ENCODE data around the gene RCC1. TPM values are rescaled to one million over a fixed set of nuclear protein-coding genes. Genes with fewer than 3 reads are reported as not detected.
A peak's percentile ranks its signal among the peaks of the same experiment; 100 is the strongest.

Gene RCC1
- total RNA-seq, 4 donors from 2014 or later = 5.8 to 21.6 (median 12.7) TPM

DNA sequence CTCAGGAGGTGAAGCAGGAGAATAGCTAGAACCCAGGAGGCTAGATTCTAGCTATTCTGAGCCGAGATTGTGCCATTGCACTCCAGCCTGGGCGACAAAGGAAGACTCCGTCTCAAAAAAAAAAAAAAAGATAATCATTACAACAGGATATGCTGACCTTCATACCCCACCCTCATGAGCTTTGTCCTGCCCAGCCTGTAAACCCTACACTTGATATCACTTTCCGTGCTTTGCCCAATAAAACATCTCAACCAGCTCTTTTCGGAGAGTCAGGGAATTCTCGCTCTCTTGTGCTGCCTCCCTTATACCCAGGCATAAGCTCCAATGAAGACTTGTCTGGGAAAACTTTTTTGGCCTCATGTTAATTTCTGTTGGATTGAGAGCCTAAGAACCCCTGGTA, 45.5 kb downstream of the RCC1 start:
- H3K4me3 ChIP-seq = no peak overlapping the region
- no peak for TF ChIP-seq POLR2AphosphoS5 (IDR thresholded peaks at IDR 0.05)
- 86 to 97% methylated on average over 5 of the region's 6 CpGs for WGBS, 2 donors (ENCODE audit: low coverage in 1 of 2)
- peaks cover 0 to 23% of the 10 kb centered on the region in 2 donors for H3K36me3 ChIP-seq
- ATAC-seq = no peak
- H3K4me1 ChIP-seq = peaks cover 0 to 27% (median 0%) of the 10 kb centered on the region in 3 donors
- H3K27me3 ChIP-seq = no peaks in the 10 kb centered on the region
- H3K9me3 ChIP-seq = no peaks in the 10 kb centered on the region
- no peak overlapping the region for H3K27ac ChIP-seq

DNA sequence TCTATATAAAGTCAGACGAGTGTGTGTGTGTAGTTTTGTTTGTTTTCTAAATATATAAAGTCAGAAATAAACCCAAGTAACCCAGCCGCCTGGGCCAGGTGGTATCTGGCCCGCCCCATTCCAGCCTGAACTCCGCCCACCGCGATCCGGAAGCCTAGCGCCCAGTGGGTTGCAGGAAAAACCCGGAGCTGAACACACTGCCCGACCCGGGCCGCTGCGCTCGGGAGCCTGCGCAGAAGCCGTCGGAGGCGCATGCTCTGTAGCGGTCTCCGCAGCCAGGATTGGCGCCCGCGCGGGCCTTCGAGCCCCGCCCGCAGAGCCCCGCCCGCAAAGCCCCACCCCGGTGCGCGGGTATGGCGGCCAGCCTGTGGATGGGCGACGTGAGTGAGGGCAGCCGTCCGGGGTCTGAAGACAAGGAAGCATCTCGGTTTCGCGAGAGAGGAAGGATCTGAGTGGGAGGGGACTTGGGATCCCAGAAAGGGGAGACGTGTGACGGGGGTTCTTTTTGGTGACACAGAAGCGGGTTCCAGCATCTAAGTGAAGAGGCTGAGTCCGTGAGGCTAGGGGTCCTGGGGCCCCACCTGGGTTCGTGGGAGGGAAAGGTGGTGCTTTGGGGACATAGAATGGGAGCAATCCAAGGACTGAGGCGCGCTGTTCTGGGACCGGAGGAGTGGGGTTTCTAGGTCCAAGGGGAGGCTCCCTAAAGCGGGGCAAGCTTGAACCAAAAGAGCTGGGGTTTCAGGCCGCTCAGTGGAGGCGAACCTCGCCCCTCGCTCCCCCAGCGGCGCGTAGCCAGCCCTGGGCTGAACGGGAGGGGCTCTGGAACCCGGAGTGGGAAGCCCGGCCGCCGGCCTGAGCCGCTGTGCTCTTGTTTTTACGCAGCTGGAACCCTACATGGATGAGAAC, 47.2 kb downstream of the RCC1 start, which contains the start of gene TRNAU1AP:
Gene TRNAU1AP, plus strand, starts transcription at position 328 of the 906 bp plus-strand sequence. Its CDS starts 26 bp downstream, at position 354.
- peak; percentile 77 to 84 for TF ChIP-seq POLR2A (IDR thresholded peaks at IDR 0.05)
- TF ChIP-seq, protein P1, sequence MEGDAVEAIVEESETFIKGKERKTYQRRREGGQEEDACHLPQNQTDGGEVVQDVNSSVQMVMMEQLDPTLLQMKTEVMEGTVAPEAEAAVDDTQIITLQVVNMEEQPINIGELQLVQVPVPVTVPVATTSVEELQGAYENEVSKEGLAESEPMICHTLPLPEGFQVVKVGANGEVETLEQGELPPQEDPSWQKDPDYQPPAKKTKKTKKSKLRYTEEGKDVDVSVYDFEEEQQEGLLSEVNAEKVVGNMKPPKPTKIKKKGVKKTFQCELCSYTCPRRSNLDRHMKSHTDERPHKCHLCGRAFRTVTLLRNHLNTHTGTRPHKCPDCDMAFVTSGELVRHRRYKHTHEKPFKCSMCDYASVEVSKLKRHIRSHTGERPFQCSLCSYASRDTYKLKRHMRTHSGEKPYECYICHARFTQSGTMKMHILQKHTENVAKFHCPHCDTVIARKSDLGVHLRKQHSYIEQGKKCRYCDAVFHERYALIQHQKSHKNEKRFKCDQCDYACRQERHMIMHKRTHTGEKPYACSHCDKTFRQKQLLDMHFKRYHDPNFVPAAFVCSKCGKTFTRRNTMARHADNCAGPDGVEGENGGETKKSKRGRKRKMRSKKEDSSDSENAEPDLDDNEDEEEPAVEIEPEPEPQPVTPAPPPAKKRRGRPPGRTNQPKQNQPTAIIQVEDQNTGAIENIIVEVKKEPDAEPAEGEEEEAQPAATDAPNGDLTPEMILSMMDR (IDR thresholded peaks at IDR 0.05) = no peak
- TF ChIP-seq EP300 (IDR thresholded peaks at IDR 0.05) = no peak
- peak; percentile 95 for TF ChIP-seq POLR2AphosphoS5 (IDR thresholded peaks at IDR 0.05)

DNA sequence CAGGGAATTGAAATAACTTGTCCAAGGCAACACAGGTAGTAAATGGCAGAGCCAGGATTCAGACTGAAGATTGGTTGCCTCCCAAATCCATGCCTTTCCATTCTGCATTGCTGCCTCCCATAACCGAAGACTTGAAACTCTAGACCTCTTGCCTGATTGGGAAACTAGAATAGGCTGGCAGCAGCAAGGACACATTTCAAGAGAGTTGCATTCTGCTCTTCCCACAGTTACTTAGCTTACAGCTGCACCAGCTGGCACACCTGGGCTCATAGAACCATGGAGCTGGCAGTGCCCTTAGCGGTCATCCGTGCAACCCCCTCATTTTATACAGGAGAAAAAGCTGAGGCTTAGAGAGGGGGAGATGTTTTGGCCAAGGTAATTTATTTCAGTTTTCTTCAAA, 55.0 kb downstream of the RCC1 start:
- Histone ChIP-seq H3K27ac (no peak overlapping the region), H3K9me3 (no peaks in the 10 kb centered on the region), H3K4me3 (no peak overlapping the region), H3K27me3 (no peaks in the 10 kb centered on the region), H3K4me1 (no peaks in the 10 kb centered on the region), H3K36me3 (peaks cover 6 to 100% of the 10 kb centered on the region in 2 donors)
- no peak for ATAC-seq
- TF ChIP-seq POLR2AphosphoS5 (IDR thresholded peaks at IDR 0.05) (no peak), EP300 (IDR thresholded peaks at IDR 0.05) (no peak), POLR2A (IDR thresholded peaks at IDR 0.05) (no peak)
- TF ChIP-seq, protein P1 (IDR thresholded peaks at IDR 0.05) = no peak
- 97 to 100% methylated on average over 1 to 3 of the region's 3 CpGs for WGBS, 2 donors (ENCODE audit: low coverage in 1 of 2)

More for the DNA sequence above, 47.2 kb downstream of the RCC1 start, which contains the start of gene TRNAU1AP:
- 0 to 2% methylated on average over 3 to 8 of the region's 63 CpGs for WGBS, 2 donors (ENCODE audit: low coverage in 1 of 2)
- Histone ChIP-seq H3K4me3 (peak within 1 kb of the TSS; percentile 66 to 67), H3K27ac (peak within 1 kb of the TSS; percentile 77 to 89 (median 86)), H3K36me3 (peaks cover 0 to 39% of the 10 kb centered on the region in 2 donors), H3K27me3 (no peaks in the 10 kb centered on the region), H3K9me3 (no peaks in the 10 kb centered on the region), H3K4me1 (peaks cover 0 to 27% (median 0%) of the 10 kb centered on the region in 3 donors)
- ATAC-seq = peak; percentile 99

DNA sequence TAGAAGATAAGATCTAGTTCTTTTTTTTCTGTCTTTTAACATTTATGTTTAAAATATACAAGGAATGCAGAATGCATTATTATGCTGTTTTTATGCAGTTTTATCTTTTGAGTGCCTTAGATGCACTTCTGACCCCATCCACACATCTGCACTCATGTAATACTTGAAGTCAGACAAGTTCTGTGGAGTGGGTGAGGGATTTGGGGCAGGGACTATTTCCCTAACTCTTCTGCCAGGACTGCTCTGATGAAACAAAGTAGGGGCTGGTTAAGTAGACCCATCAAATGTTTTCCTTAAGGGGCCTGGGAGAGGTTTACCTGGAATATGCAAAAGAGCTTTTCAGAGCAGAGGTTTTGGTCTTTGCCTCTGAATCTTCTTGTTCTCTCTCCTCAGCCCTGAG, 58.5 kb downstream of the RCC1 start:
- no peak for ATAC-seq
- Histone ChIP-seq H3K36me3 (peaks cover 6 to 100% of the 10 kb centered on the region in 2 donors), H3K4me3 (no peak overlapping the region), H3K27me3 (no peaks in the 10 kb centered on the region), H3K4me1 (no peaks in the 10 kb centered on the region), H3K27ac (no peak overlapping the region), H3K9me3 (no peaks in the 10 kb centered on the region)
- TF ChIP-seq, protein P1 (IDR thresholded peaks at IDR 0.05) = no peak
- no peak for TF ChIP-seq POLR2A (IDR thresholded peaks at IDR 0.05)
- TF ChIP-seq EP300 (IDR thresholded peaks at IDR 0.05) = no peak
- no peak for TF ChIP-seq POLR2AphosphoS5 (IDR thresholded peaks at IDR 0.05)

DNA sequence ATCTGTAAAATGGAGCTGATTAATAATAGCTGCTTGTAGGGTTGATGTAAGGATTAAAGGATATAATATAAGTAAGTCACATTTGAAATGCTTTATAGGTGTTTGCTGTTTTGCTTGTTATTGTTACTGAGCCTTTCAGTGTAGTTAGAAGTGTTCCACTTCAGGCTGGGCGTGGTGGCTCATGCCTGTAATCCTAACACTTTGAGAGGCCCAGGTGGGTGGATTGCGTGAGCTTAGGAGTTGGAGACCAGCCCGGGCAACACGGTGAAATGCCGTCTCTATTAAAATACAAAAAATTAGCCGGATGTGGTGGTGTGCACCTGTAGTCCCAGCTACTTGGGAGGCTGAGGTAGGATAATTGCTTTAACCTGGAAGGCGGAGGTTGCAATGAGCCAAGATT, 59.2 kb downstream of the RCC1 start:
- WGBS, 2 donors (ENCODE audit: low coverage in 1 of 2) = 84 to 91% methylated on average over 4 of the region's 7 CpGs
- no peaks in the 10 kb centered on the region for H3K9me3 ChIP-seq
- H3K27ac ChIP-seq = no peak overlapping the region
- H3K36me3 ChIP-seq = peaks cover 6 to 100% of the 10 kb centered on the region in 2 donors
- no peak for ATAC-seq
- TF ChIP-seq POLR2A (IDR thresholded peaks at IDR 0.05) = no peak
- TF ChIP-seq, protein P1 (IDR thresholded peaks at IDR 0.05) = no peak
- no peak for TF ChIP-seq POLR2AphosphoS5 (IDR thresholded peaks at IDR 0.05)
- TF ChIP-seq EP300 (IDR thresholded peaks at IDR 0.05) = no peak
- H3K27me3 ChIP-seq = no peaks in the 10 kb centered on the region
- H3K4me1 ChIP-seq = no peaks in the 10 kb centered on the region
- H3K4me3 ChIP-seq = no peak overlapping the region
